Retinal pigment epithelial cell (primary cell): ENCODE data around the gene USP43.
"Not testable (repeated sequence)": the region's sequence is repeated elsewhere in the genome, so short reads cannot be mapped to it uniquely, and the experiment has no call there.

Experiments used
- DNase-seq: peaks from one replicate; pipeline ENCODE4 v3.0.0-alpha.2; 2010; ENCODE audit warnings: low read depth
- H3K4me3 ChIP-seq: 2 replicates; pipeline ENCODE4 v1.5.1; 2011; ENCODE audit warnings: mild to moderate bottlenecking, low read length, control low read depth, moderate library complexity
- CTCF ChIP-seq: conservative IDR thresholded peaks from 2 replicates; pipeline ENCODE4 v1.5.1; 2011; ENCODE audit warnings: low read depth, low read length, control low read depth, inconsistent platforms

USP43 gene, protein sequence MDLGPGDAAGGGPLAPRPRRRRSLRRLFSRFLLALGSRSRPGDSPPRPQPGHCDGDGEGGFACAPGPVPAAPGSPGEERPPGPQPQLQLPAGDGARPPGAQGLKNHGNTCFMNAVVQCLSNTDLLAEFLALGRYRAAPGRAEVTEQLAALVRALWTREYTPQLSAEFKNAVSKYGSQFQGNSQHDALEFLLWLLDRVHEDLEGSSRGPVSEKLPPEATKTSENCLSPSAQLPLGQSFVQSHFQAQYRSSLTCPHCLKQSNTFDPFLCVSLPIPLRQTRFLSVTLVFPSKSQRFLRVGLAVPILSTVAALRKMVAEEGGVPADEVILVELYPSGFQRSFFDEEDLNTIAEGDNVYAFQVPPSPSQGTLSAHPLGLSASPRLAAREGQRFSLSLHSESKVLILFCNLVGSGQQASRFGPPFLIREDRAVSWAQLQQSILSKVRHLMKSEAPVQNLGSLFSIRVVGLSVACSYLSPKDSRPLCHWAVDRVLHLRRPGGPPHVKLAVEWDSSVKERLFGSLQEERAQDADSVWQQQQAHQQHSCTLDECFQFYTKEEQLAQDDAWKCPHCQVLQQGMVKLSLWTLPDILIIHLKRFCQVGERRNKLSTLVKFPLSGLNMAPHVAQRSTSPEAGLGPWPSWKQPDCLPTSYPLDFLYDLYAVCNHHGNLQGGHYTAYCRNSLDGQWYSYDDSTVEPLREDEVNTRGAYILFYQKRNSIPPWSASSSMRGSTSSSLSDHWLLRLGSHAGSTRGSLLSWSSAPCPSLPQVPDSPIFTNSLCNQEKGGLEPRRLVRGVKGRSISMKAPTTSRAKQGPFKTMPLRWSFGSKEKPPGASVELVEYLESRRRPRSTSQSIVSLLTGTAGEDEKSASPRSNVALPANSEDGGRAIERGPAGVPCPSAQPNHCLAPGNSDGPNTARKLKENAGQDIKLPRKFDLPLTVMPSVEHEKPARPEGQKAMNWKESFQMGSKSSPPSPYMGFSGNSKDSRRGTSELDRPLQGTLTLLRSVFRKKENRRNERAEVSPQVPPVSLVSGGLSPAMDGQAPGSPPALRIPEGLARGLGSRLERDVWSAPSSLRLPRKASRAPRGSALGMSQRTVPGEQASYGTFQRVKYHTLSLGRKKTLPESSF

DNA sequence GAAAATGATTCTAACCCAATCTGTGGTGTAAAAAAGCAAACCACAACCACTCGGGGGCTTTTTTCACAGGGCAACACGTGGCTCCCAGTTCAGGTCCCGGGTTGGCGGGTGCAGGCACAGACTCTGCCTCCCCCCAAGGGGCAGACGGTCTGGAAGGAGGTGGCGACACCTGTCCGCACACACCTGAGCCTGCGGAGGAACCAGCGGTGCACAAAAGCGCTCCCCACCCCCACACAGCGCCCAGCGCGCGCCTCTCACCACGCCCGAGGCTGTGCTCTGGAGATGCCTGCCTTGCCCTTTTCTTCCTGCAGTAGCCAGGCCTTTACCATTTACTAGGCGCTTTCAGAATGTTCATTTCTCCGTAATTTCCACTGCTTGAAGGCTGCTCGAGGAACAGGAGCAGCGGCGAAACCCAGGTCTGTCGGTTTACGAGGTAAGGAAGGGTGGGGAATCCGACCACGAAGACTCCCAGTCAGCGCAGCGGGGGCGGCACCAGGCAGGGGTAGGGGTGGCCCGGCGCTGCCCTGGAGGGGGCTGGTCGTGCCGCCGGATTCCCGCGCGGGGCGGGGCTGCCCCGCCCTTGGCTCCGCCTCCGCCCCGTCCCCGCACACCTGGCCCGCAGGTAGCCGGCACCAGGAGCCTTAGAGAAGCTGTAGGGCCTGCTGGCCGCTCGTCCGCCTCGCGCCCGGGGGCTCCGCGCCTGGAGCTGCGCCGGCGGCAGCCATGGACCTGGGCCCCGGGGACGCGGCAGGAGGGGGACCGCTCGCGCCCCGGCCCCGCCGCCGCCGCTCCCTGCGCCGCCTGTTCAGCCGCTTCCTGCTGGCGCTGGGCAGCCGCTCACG lies at the start of gene USP43:
TSS of gene USP43 (plus strand) at position 608 of the 842 bp plus-strand sequence. CDS start at position 724, 116 bp downstream.
- no peak for TF ChIP-seq CTCF
- H3K4me3 ChIP-seq: peak within 1 kb of the TSS; percentile 67
- DNase-seq: no peak

DNA sequence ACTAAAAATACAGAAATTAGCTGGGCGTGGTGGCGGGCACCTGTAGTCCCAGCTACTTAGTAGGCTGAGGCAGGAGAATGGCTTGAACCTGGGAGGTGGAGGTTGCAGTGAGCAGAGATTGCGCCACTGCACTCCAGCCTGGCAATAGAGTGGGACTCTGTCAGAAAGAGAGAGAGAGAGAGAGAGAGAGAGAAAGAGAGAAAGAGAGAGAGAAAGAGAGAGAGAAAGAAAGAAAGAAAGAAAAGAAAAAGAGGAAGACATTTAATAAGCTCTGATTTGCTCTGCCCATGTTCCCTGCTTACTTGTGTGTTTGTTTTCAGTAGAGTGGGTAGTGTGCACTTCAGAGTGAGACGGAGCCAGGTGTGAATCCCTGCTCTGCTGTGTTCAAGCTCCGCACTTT lies 47.7 kb upstream of the USP43 start:
- DNase-seq, H3K4me3 ChIP-seq: not testable (repeated sequence)

- no peak overlapping the region for H3K4me3 ChIP-seq
- DNase-seq: no peak
- no peak for TF ChIP-seq CTCF
Measured at GRCh38 chr17:9598661-9599060, 46.7 kb upstream of the USP43 start.

DNA sequence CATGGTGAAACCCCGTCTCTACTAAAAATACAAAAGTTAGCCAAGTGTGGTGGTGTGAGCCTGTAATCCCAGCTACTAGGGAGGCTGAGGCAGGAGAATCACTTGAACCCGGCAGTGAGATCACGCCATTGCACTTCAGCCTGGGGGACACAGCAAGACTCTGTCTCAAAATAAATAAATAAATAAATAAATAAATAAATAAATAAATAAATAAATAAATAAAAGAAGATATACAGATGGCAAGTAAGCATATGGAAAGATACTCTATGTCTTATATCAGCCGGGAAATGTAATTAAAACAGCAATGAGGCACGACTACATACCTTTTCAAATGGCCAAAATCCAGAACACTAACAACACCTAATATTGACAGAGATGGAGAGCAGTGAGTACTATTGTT lies 40.7 kb upstream of the USP43 start:
- not testable (repeated sequence) for DNase-seq, H3K4me3 ChIP-seq

GRCh38 chr17:9606453-9606852 lies 38.9 kb upstream of the USP43 start:
- no peak for TF ChIP-seq CTCF
- DNase-seq: no peak

DNA sequence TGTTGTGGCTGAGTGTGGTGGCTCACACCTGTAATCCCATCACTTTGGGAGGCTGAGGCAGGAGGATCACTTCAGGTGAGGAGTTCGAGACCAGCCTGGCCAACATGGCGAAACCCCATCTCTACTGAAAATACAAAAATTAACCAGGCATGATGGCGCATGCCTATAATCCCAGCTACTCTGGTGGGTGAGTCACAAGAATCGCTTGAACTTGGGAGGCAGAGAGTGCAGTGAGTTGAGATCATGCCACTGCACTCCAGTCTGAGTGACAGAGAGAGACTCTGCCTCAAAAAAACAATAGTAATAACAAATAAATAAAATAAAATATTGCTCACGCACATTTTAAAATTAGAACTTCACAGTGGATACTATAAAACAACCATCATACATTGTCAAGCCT lies 38.3 kb upstream of the USP43 start:
- DNase-seq, H3K4me3 ChIP-seq: not testable (repeated sequence)

More at GRCh38 chr17:9606453-9606852, 38.9 kb upstream of the USP43 start:
- H3K4me3 ChIP-seq: no peak overlapping the region

- H3K4me3 ChIP-seq: no peak overlapping the region
- no peak for DNase-seq
- no peak for TF ChIP-seq CTCF
Measured at GRCh38 chr17:9611557-9611956, 33.8 kb upstream of the USP43 start.

DNA sequence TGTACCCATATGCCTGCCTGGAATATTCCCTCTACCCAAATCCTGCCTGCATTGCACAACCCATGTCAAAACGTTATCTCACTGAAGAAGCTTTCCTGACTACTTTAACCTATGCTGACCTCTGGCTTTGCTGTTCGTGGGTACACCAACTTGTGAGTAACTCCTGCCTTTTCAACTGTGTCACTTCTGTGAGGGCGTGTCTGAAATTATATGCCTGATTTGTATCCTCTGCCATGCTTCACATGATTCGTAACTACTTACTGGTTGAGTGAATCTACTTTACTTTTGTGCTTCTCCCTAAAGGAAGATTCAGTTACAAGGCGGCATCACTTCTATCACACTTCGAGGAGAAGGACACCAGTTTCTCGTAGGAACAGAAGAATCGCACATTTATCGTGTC lies 33.3 kb upstream of the USP43 start:
- no peak for TF ChIP-seq CTCF
- H3K4me3 ChIP-seq: no peak overlapping the region
- no peak for DNase-seq
